ENCODE measurements around the gene PLCL2. TPM values are rescaled to one million over a fixed set of nuclear protein-coding genes. Genes with fewer than 3 reads are reported as not detected.

The PLCL2 gene
- total and polyA plus RNA-seq, 2 donors: 7.0 to 17.8 TPM

- no peak for DNase-seq (ENCODE audit: low read depth in 6 of 9, low spot score in 9 of 9)
- 96% methylated on average over 3 of the region's 3 CpGs for WGBS
- Histone ChIP-seq H3K4me3 (ENCODE audit: low read length in 2 of 2) (no peak overlapping the region), H3K9me3 (ENCODE audit: control insufficient read depth in 2 of 2, insufficient read depth in 1 of 2, low read length in 1 of 2) (no peaks in the 10 kb centered on the region), H3K27ac (ENCODE audit: low read depth in 1 of 2, low read length in 1 of 2) (no peak overlapping the region), H3K36me3 (ENCODE audit: control insufficient read depth in 2 of 2, insufficient read depth in 2 of 2, low read length in 1 of 2) (no peaks in the 10 kb centered on the region), H3K27me3 (ENCODE audit: control insufficient read depth in 2 of 2, insufficient read depth in 1 of 2, low read length in 1 of 2) (no peaks in the 10 kb centered on the region), H3K4me1 (ENCODE audit: control insufficient read depth in 2 of 2, insufficient read depth in 2 of 2, low read length in 2 of 2) (no peaks in the 10 kb centered on the region)
These were observed 24.5 kb upstream of the PLCL2 start for GRCh38 chr3:16860234-16860633.

DNA sequence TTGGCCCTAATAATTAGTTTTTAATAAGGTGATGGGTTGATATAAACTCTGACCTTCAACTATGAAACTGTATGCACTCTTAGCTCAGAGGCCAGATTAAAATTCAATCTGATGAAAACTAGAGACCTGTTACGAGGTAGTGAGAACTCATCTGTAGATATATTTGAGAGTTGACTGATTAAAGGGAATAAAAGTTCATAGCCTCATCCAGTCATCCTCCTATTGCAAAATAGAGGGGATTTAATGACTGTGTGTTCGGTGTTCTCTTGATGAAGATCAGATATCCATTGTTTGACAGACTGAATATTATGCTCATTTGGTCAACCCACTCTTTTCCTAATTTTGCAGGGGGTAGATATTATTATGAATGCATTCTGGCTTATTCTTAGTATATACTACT, 23.3 kb upstream of the PLCL2 start:
- WGBS: 98% methylated on average over 2 of the region's 2 CpGs
- Histone ChIP-seq H3K27ac (ENCODE audit: low read depth in 1 of 2, low read length in 1 of 2) (no peak overlapping the region), H3K9me3 (ENCODE audit: control insufficient read depth in 2 of 2, insufficient read depth in 1 of 2, low read length in 1 of 2) (no peaks in the 10 kb centered on the region), H3K36me3 (ENCODE audit: control insufficient read depth in 2 of 2, insufficient read depth in 2 of 2, low read length in 1 of 2) (no peaks in the 10 kb centered on the region), H3K27me3 (ENCODE audit: control insufficient read depth in 2 of 2, insufficient read depth in 1 of 2, low read length in 1 of 2) (no peaks in the 10 kb centered on the region), H3K4me1 (ENCODE audit: control insufficient read depth in 2 of 2, insufficient read depth in 2 of 2, low read length in 2 of 2) (peaks cover 0 to 2% of the 10 kb centered on the region in 2 donors), H3K4me3 (ENCODE audit: low read length in 2 of 2) (no peak overlapping the region)
- DNase-seq (ENCODE audit: low read depth in 6 of 9, low spot score in 9 of 9): no peak

DNA sequence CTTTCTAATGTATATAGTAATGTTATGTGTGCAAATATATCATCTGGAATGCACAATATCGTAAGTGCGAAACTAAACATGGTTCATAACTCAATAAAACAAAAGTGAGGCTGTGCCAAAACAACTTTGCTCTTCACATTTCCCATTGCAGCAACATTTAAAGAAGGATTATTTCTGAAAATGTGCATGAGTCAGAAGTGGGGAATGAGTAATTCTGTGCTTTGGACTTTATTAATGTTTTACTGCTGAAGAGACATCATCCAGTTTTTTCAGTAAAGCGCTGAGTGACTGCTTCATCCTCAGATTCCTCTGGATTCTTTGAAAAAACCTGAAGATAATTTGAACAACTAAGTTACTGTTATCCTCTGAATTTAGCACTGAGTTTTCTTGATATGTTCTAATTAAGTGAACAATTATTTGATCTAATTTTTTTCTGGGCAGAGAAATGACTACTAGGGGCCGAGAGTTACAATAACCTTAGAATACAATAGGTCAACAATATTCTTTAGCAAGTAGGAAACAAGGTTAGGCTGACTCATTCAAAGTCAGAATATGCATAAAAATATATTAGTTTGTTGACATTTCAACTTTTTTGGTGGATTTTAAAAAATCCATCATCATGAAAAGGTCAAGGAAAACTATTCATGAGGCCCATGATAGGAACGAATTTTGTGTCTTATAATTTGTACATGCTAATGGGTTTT, 20.0 kb upstream of the PLCL2 start:
- no peak overlapping the region for H3K4me3 ChIP-seq (ENCODE audit: low read length in 2 of 2)
- WGBS: 98% methylated on average over 5 of the region's 5 CpGs
- no peaks in the 10 kb centered on the region for H3K27me3 ChIP-seq (ENCODE audit: control insufficient read depth in 2 of 2, insufficient read depth in 1 of 2, low read length in 1 of 2)
- peaks cover 0 to 8% of the 10 kb centered on the region in 2 donors for H3K4me1 ChIP-seq (ENCODE audit: control insufficient read depth in 2 of 2, insufficient read depth in 2 of 2, low read length in 2 of 2)
- no peaks in the 10 kb centered on the region for H3K36me3 ChIP-seq (ENCODE audit: control insufficient read depth in 2 of 2, insufficient read depth in 2 of 2, low read length in 1 of 2)
- no peak overlapping the region for H3K27ac ChIP-seq (ENCODE audit: low read depth in 1 of 2, low read length in 1 of 2)
- no peak for DNase-seq (ENCODE audit: low read depth in 6 of 9, low spot score in 9 of 9)
- no peaks in the 10 kb centered on the region for H3K9me3 ChIP-seq (ENCODE audit: control insufficient read depth in 2 of 2, insufficient read depth in 1 of 2, low read length in 1 of 2)

- H3K36me3 ChIP-seq (ENCODE audit: control insufficient read depth in 2 of 2, insufficient read depth in 2 of 2, low read length in 1 of 2): no peaks in the 10 kb centered on the region
- no peaks in the 10 kb centered on the region for H3K9me3 ChIP-seq (ENCODE audit: control insufficient read depth in 2 of 2, insufficient read depth in 1 of 2, low read length in 1 of 2)
- H3K27ac ChIP-seq (ENCODE audit: low read depth in 1 of 2, low read length in 1 of 2): no peak overlapping the region
- 97% methylated on average over 1 of the region's 1 CpG for WGBS
- no peak overlapping the region for H3K4me3 ChIP-seq (ENCODE audit: low read length in 2 of 2)
- no peaks in the 10 kb centered on the region for H3K27me3 ChIP-seq (ENCODE audit: control insufficient read depth in 2 of 2, insufficient read depth in 1 of 2, low read length in 1 of 2)
- H3K4me1 ChIP-seq (ENCODE audit: control insufficient read depth in 2 of 2, insufficient read depth in 2 of 2, low read length in 2 of 2): peaks cover 0 to 8% of the 10 kb centered on the region in 2 donors
- DNase-seq (ENCODE audit: low read depth in 6 of 9, low spot score in 9 of 9): no peak
These were observed 19.4 kb upstream of the PLCL2 start for GRCh38 chr3:16865335-16865734.

DNA sequence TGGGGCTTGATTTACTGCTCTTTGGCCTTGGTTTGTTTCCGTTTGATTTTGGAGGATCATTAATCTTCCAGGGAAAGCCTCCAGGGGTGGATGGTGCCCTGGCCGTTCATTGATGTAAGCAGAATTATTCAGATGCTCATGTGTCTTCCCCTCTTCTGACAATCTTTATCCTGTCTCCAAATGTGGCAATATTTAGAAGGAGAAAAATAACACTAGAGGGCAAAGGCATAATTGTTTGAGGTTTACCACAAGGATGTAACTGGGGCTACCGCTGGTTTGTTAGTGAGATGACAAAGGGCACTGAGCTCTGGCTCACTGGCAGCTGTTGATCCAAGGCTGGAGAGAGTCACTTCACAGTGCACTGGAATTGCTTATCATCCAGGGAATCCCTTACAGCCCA, 18.2 kb upstream of the PLCL2 start:
- H3K27me3 ChIP-seq (ENCODE audit: control insufficient read depth in 2 of 2, insufficient read depth in 1 of 2, low read length in 1 of 2): no peaks in the 10 kb centered on the region
- 5% methylated on average over 3 of the region's 3 CpGs for WGBS
- no peak overlapping the region for H3K27ac ChIP-seq (ENCODE audit: low read depth in 1 of 2, low read length in 1 of 2)
- H3K4me3 ChIP-seq (ENCODE audit: low read length in 2 of 2): no peak overlapping the region
- H3K9me3 ChIP-seq (ENCODE audit: control insufficient read depth in 2 of 2, insufficient read depth in 1 of 2, low read length in 1 of 2): no peaks in the 10 kb centered on the region
- peaks cover 0 to 8% of the 10 kb centered on the region in 2 donors for H3K4me1 ChIP-seq (ENCODE audit: control insufficient read depth in 2 of 2, insufficient read depth in 2 of 2, low read length in 2 of 2)
- DNase-seq (ENCODE audit: low read depth in 6 of 9, low spot score in 9 of 9): peak in 1 of 9 donors; percentile 39
- H3K36me3 ChIP-seq (ENCODE audit: control insufficient read depth in 2 of 2, insufficient read depth in 2 of 2, low read length in 1 of 2): no peaks in the 10 kb centered on the region

GRCh38 chr3:16868513-16868912, 16.2 kb upstream of the PLCL2 start:
- H3K9me3 ChIP-seq (ENCODE audit: control insufficient read depth in 2 of 2, insufficient read depth in 1 of 2, low read length in 1 of 2): no peaks in the 10 kb centered on the region
- H3K36me3 ChIP-seq (ENCODE audit: control insufficient read depth in 2 of 2, insufficient read depth in 2 of 2, low read length in 1 of 2): no peaks in the 10 kb centered on the region
- H3K27ac ChIP-seq (ENCODE audit: low read depth in 1 of 2, low read length in 1 of 2): no peak overlapping the region
- WGBS: 100% methylated on average over 1 of the region's 1 CpG
- no peak for DNase-seq (ENCODE audit: low read depth in 6 of 9, low spot score in 9 of 9)
- H3K27me3 ChIP-seq (ENCODE audit: control insufficient read depth in 2 of 2, insufficient read depth in 1 of 2, low read length in 1 of 2): no peaks in the 10 kb centered on the region
- H3K4me1 ChIP-seq (ENCODE audit: control insufficient read depth in 2 of 2, insufficient read depth in 2 of 2, low read length in 2 of 2): peaks cover 0 to 8% of the 10 kb centered on the region in 2 donors
- no peak overlapping the region for H3K4me3 ChIP-seq (ENCODE audit: low read length in 2 of 2)

- Histone ChIP-seq H3K9me3 (ENCODE audit: control insufficient read depth in 2 of 2, insufficient read depth in 1 of 2, low read length in 1 of 2) (no peaks in the 10 kb centered on the region), H3K27me3 (ENCODE audit: control insufficient read depth in 2 of 2, insufficient read depth in 1 of 2, low read length in 1 of 2) (no peaks in the 10 kb centered on the region), H3K4me3 (ENCODE audit: low read length in 2 of 2) (no peak overlapping the region), H3K27ac (ENCODE audit: low read depth in 1 of 2, low read length in 1 of 2) (no peak overlapping the region), H3K36me3 (ENCODE audit: control insufficient read depth in 2 of 2, insufficient read depth in 2 of 2, low read length in 1 of 2) (no peaks in the 10 kb centered on the region), H3K4me1 (ENCODE audit: control insufficient read depth in 2 of 2, insufficient read depth in 2 of 2, low read length in 2 of 2) (peaks cover 0 to 8% of the 10 kb centered on the region in 2 donors)
- WGBS: 48% methylated on average over 2 of the region's 2 CpGs
- no peak for DNase-seq (ENCODE audit: low read depth in 6 of 9, low spot score in 9 of 9)
These were observed 15.3 kb upstream of the PLCL2 start for GRCh38 chr3:16869261-16870005.

DNA sequence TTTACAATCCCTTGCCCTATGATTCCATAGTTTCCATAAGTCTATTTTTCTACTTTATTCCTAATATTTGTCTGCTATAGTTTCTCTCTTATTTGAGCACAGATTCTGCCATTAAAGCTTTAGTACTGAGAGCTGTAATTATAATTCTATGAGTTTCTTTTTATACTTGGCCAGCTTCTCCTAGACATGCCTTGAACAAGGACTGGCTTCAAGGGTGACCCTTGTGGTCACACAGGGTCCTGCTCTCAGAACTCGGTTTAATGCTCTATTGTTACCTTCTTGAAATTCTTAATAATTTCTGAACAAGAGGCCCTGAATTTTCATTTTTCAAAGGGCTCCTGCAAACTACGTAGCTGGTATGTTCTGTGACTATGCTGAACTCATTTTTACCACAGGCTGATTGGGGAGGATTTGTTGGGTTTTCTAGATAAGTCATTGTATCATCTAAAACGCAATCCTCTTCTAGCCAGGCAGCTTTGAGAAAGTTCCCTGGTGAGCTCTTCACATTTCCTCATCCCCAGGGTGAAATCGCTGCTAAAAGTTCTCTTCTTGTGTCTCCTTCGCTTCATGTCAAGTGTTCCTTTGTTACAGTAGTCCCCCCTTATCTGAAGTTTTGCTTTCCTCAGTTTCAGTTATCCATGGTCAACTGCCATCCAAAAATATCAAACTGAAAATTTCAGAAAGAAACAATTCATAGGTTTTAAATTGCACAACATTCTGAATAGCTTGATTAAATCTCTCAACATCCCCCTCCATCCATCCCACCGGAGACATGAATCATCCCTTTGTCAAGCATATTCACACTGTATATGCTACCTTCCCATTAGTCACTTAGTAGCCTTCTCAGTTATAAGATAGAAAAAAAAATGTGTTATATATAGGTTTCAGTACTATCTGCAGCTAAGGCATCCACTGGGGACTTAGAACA, 12.6 kb upstream of the PLCL2 start:
- Histone ChIP-seq H3K9me3 (ENCODE audit: control insufficient read depth in 2 of 2, insufficient read depth in 1 of 2, low read length in 1 of 2) (no peaks in the 10 kb centered on the region), H3K4me3 (ENCODE audit: low read length in 2 of 2) (no peak overlapping the region), H3K36me3 (ENCODE audit: control insufficient read depth in 2 of 2, insufficient read depth in 2 of 2, low read length in 1 of 2) (no peaks in the 10 kb centered on the region), H3K4me1 (ENCODE audit: control insufficient read depth in 2 of 2, insufficient read depth in 2 of 2, low read length in 2 of 2) (no peaks in the 10 kb centered on the region), H3K27me3 (ENCODE audit: control insufficient read depth in 2 of 2, insufficient read depth in 1 of 2, low read length in 1 of 2) (no peaks in the 10 kb centered on the region), H3K27ac (ENCODE audit: low read depth in 1 of 2, low read length in 1 of 2) (no peak overlapping the region)
- DNase-seq (ENCODE audit: low read depth in 6 of 9, low spot score in 9 of 9): no peak
- WGBS: 96% methylated on average over 6 of the region's 6 CpGs

GRCh38 chr3:16873872-16874271, 10.9 kb upstream of the PLCL2 start:
- DNase-seq (ENCODE audit: low read depth in 6 of 9, low spot score in 9 of 9): no peak
- H3K36me3 ChIP-seq (ENCODE audit: control insufficient read depth in 2 of 2, insufficient read depth in 2 of 2, low read length in 1 of 2): no peaks in the 10 kb centered on the region
- H3K9me3 ChIP-seq (ENCODE audit: control insufficient read depth in 2 of 2, insufficient read depth in 1 of 2, low read length in 1 of 2): no peaks in the 10 kb centered on the region
- no peaks in the 10 kb centered on the region for H3K4me1 ChIP-seq (ENCODE audit: control insufficient read depth in 2 of 2, insufficient read depth in 2 of 2, low read length in 2 of 2)
- WGBS: 98% methylated on average over 4 of the region's 4 CpGs
- no peaks in the 10 kb centered on the region for H3K27me3 ChIP-seq (ENCODE audit: control insufficient read depth in 2 of 2, insufficient read depth in 1 of 2, low read length in 1 of 2)
- H3K27ac ChIP-seq (ENCODE audit: low read depth in 1 of 2, low read length in 1 of 2): no peak overlapping the region
- no peak overlapping the region for H3K4me3 ChIP-seq (ENCODE audit: low read length in 2 of 2)
